K562 (cell line): ENCODE results near the gene TRIP11. TPM values are rescaled to one million over a fixed set of nuclear protein-coding genes. Genes with fewer than 3 reads are reported as not detected.

Source experiments
- ATAC-seq: fragments of 200-7000 bp; cut with Tn5 transposase; 3 replicates; pipeline ENCODE4 v1.9.1; 2020; ENCODE audit warnings: moderate library complexity
- BruUV-seq: library from RNA; stranded (reverse); fragments of 400-500 nt; replicated peaks from 2 replicates; lab custom pipeline; 2021; lab: Mats Ljungman, UMichigan
- CTCF ChIA-PET: fragments of 300-600 bp; formaldehyde crosslinking; extraction: SDS; loops from one replicate; lab custom pipeline; 2021; ENCODE audit warnings: low intra/inter-chr PET ratio; lab: Yijun Ruan, JAX
- POLR2A ChIA-PET: fragments of 300-600, 350-650 bp; sonication (Branson Sonifier 250); formaldehyde crosslinking; extraction: SDS; loops from one replicate; lab custom pipeline; 2021; ENCODE audit warnings: antibody characterized with exemption, inconsistent platforms; lab: Yijun Ruan, JAX
- DNase-seq, 4 experiments: peaks; one replicate each; pipeline versions ENCODE4 v3.0.0 to v3.0.0-alpha.2; 2011 to 2018; ENCODE audit warnings: low spot score in 3 of 4, mixed read lengths in 3 of 4; ENCODE audit errors: extremely low read depth in 1 of 4
- FAIRE-seq: peaks from 2 replicates; lab custom pipeline; 2011; peaks lifted over from hg19 to GRCh38; lab: Jason Lieb, UNC
- H2AFZ ChIP-seq: 2 replicates; pipeline ENCODE4 v1.6.0; 2011; ENCODE audit warnings: low read depth, low read length, control low read depth, inconsistent platforms
- H3K27ac ChIP-seq: fragments of 200-600 bp; 3 replicates; pipeline ENCODE4 v1.8.0; 2011; ENCODE audit warnings: low read depth, mild to moderate bottlenecking, control low read depth, inconsistent platforms, low read length, moderate library complexity, mixed read lengths; ENCODE audit errors: extremely low read depth
- H3K27me3 ChIP-seq, 2 experiments: fragments of 300-600 bp in 1 of 2; 2 replicates in 1 of 2; 3 replicates in 1 of 2; pipeline versions ENCODE4 v1.6.0 to v1.8.0; 2011; ENCODE audit warnings: inconsistent platforms in 2 of 2, low read length in 2 of 2, mild to moderate bottlenecking in 1 of 2, mixed read lengths in 1 of 2, moderate library complexity in 1 of 2; ENCODE audit not compliant: control insufficient read depth in 2 of 2, insufficient read depth in 2 of 2
- H3K36me3 ChIP-seq: fragments of 300-600 bp; 3 replicates; pipeline ENCODE4 v1.8.0; 2011; ENCODE audit warnings: mild to moderate bottlenecking, low read length, inconsistent platforms; ENCODE audit not compliant: control insufficient read depth, insufficient read depth
- H3K4me1 ChIP-seq, 2 experiments: fragments of 200-600 bp in 1 of 2; replicated peaks in 1 of 2; 2 replicates in 1 of 2; 3 replicates in 1 of 2; pipeline versions ENCODE4 v1.5.1 to v1.8.0; 2011; ENCODE audit warnings: inconsistent platforms in 2 of 2, low read length in 2 of 2, mild to moderate bottlenecking in 1 of 2, mixed read lengths in 1 of 2, moderate library complexity in 1 of 2; ENCODE audit not compliant: control insufficient read depth in 2 of 2, insufficient read depth in 2 of 2
- H3K4me2 ChIP-seq: 2 replicates; pipeline ENCODE4 v1.6.1; 2011; ENCODE audit warnings: low read length, control low read depth, inconsistent platforms, mixed read lengths; ENCODE audit not compliant: insufficient read depth
- H3K4me3 ChIP-seq: fragments of 200-600 bp; sonication (generic), shearing (Covaris generic); 2 replicates; pipeline ENCODE4 v1.5.1; 2016; ENCODE audit warnings: control low read depth, inconsistent platforms
- H3K79me2 ChIP-seq: fragments of 200-600 bp; 3 replicates; pipeline ENCODE4 v1.8.0; 2011; ENCODE audit warnings: low read length, inconsistent platforms; ENCODE audit not compliant: control insufficient read depth, insufficient read depth
- H3K9ac ChIP-seq, 2 experiments: 2 replicates each; pipeline versions ENCODE4 v1.6.0 to v1.6.1; 2011; ENCODE audit warnings: low read depth in 2 of 2, low read length in 2 of 2, control low read depth in 1 of 2, inconsistent platforms in 1 of 2, mild to moderate bottlenecking in 1 of 2, mixed read lengths in 1 of 2; ENCODE audit not compliant: insufficient read depth in 1 of 2
- H3K9me1 ChIP-seq: one replicate; pipeline ENCODE4 v1.6.0; 2011; ENCODE audit warnings: inconsistent platforms, mild to moderate bottlenecking, low read length, moderate library complexity; ENCODE audit not compliant: control insufficient read depth, insufficient read depth
- H3K9me3 ChIP-seq: replicated peaks from 2 replicates; pipeline ENCODE4 v1.5.1; 2011; ENCODE audit warnings: low read depth, low read length, inconsistent platforms; ENCODE audit not compliant: control insufficient read depth, insufficient read depth
- H4K20me1 ChIP-seq: replicated peaks from 2 replicates; pipeline ENCODE4 v1.6.1; 2011; ENCODE audit warnings: low read length, inconsistent platforms, mixed read lengths; ENCODE audit not compliant: control insufficient read depth, insufficient read depth
- ARID1B ChIP-seq: fragments of 450-650 bp; IDR thresholded peaks from 2 replicates; pipeline ENCODE4 v1.6.1; 2016; ENCODE audit warnings: antibody characterized with exemption, mild to moderate bottlenecking, inconsistent platforms
- ATF3 ChIP-seq, 2 experiments: fragments of 450-650 bp in 1 of 2; sonication (generic) in 1 of 2; formaldehyde crosslinking in 1 of 2; IDR thresholded peaks in 1 of 2; conservative IDR thresholded peaks in 1 of 2; 2 replicates each; pipeline versions ENCODE4 v1.6.1 to v1.8.1; 2016 to 2023; ENCODE audit warnings: mild to moderate bottlenecking in 2 of 2, moderate library complexity in 2 of 2, inconsistent platforms in 1 of 2, missing genetic modification reagents in 1 of 2
- CBFA2T2 ChIP-seq: fragments of 450-650 bp; conservative IDR thresholded peaks from 2 replicates; pipeline ENCODE4 v1.6.1; 2017; ENCODE audit warnings: mild to moderate bottlenecking
- CBFA2T3 ChIP-seq: fragments of 450-650 bp; IDR thresholded peaks from 2 replicates; pipeline ENCODE4 v1.6.1; 2017
- FOSL1 ChIP-seq: fragments of 200-800 bp; sonication (Bioruptor generic); conservative IDR thresholded peaks from 2 replicates; pipeline ENCODE4 v1.6.1; 2016; ENCODE audit warnings: missing genetic modification characterization, missing compliant biosample characterization
- JUND ChIP-seq, 2 experiments: IDR thresholded peaks; 2 replicates in 1 of 2; 3 replicates in 1 of 2; pipeline ENCODE4 v1.6.1; 2011; ENCODE audit warnings: borderline replicate concordance in 2 of 2, low read depth in 2 of 2, low read length in 2 of 2, improper control_type of control experiment in 1 of 2, missing biosample characterization in 1 of 2, missing genetic modification characterization in 1 of 2, missing genetic modification reagents in 1 of 2
- MAZ ChIP-seq, 2 experiments: fragments of 450-650 bp in 1 of 2; sonication (generic) in 1 of 2; formaldehyde crosslinking; IDR thresholded peaks in 1 of 2; conservative IDR thresholded peaks in 1 of 2; 2 replicates each; pipeline versions ENCODE4 v1.4.0 to v1.5.0; 2020; ENCODE audit warnings: mild to moderate bottlenecking in 1 of 2, missing genetic modification reagents in 1 of 2
- MEIS2 ChIP-seq: fragments of 450-650 bp; IDR thresholded peaks from 2 replicates; pipeline ENCODE4 v1.6.1; 2014; ENCODE audit warnings: mild to moderate bottlenecking; ENCODE audit not compliant: partially characterized antibody
- NFIC ChIP-seq: fragments of 450-650 bp; IDR thresholded peaks from 2 replicates; pipeline ENCODE4 v1.6.1; 2017; ENCODE audit warnings: mild to moderate bottlenecking, inconsistent platforms
- PTRF ChIP-seq: fragments of 450-650 bp; IDR thresholded peaks from 2 replicates; pipeline ENCODE4 v1.6.1; 2016; ENCODE audit warnings: mild to moderate bottlenecking, missing genetic modification characterization, missing compliant biosample characterization
- SMARCA4 ChIP-seq: fragments of 450-650 bp; IDR thresholded peaks from 2 replicates; pipeline ENCODE4 v1.6.1; 2016
- ZBTB7A ChIP-seq: IDR thresholded peaks from 2 replicates; pipeline ENCODE4 v1.6.1; 2011; ENCODE audit warnings: low read depth, mild to moderate bottlenecking, low read length, moderate library complexity, borderline replicate concordance; ENCODE audit not compliant: control insufficient read depth
- ZFP91 ChIP-seq: sonication (generic); formaldehyde crosslinking; IDR thresholded peaks from 2 replicates; pipeline ENCODE4 v1.8.0; 2022; ENCODE audit warnings: mild to moderate bottlenecking, missing genetic modification reagents
- ZNF384 ChIP-seq: IDR thresholded peaks from 2 replicates; pipeline ENCODE4 v1.6.1; 2012; ENCODE audit warnings: low read depth, low read length, improper control_type of control experiment
- in situ Hi-C: fragments of 300-500 bp; cut with MboI; formaldehyde crosslinking; loops from 4 replicates; pipeline ENCODE4 v1.15.0; 2018; ENCODE audit warnings: inconsistent platforms, mixed read lengths
- intact Hi-C: fragments of 100-400 bp; cut with micrococcal nuclease; formaldehyde crosslinking; loops from 2 replicates; pipeline ENCODE4 v1.14.2; 2022
- polyA plus RNA-seq, 8 experiments: library from polyadenylated mRNA; depleted of rRNA in 4 of 8; stranded (reverse) in 5 of 8; unstranded in 3 of 8; fragments of >200 nt; fragmentation: Nextera tagmentation in 2 of 8; fragmentation: Illumina TruSeq in 1 of 8; extraction: Ambion mirVana in 2 of 8; extraction: Trizol in 1 of 8; gene quantifications; 2 replicates each; pipeline versions ENCODE4 v1.2.1 to v1.2.3, GENCODE V29; 2011 to 2014; ENCODE audit warnings: inconsistent platforms in 1 of 8, missing spikeins in 1 of 8
- total RNA-seq, 7 experiments: library from RNA; depleted of rRNA in 6 of 7; stranded (reverse); fragments of >200 nt in 6 of 7; fragmentation: Illumina TruSeq in 2 of 7; extraction: Trizol in 2 of 7; gene quantifications; 2 replicates each; pipeline versions ENCODE4 v1.2.1 to v1.2.3, GENCODE V29; 2011 to 2021; ENCODE audit warnings: low replicate concordance in 1 of 7

The TRIP11 gene
- total and polyA plus RNA-seq, 9 of the 15 experiments (the other 6 are each of a cell fraction or from before 2014, with no cell fraction given), result 4.0 to 20.0 (median 10.9) TPM

GRCh38 chr14:91980157-91980556 lies 59.7 kb downstream of the TRIP11 start:
- intact Hi-C loops, result no loop called here
- no peaks in the 10 kb centered on the region for H4K20me1 ChIP-seq
- DNase-seq (peak in 3 of 4 experiments; percentile 10 to 11 (median 11)), FAIRE-seq (no peak), ATAC-seq (no peak)
- CTCF ChIA-PET, result no interaction called here
- no peak overlapping the region for H2AFZ ChIP-seq
- H3K36me3 ChIP-seq, result peaks cover 20% of the 10 kb centered on the region
- no TSS peak for BruUV-seq
- no peak overlapping the region for H3K27ac ChIP-seq
- in situ Hi-C loops, result no loop called here
- H3K27me3 ChIP-seq, result no peaks in the 10 kb centered on the region
- H3K4me1 ChIP-seq, result no peaks in the 10 kb centered on the region
- POLR2A ChIA-PET, result no interaction called here
- no peak overlapping the region for H3K9ac ChIP-seq
- H3K9me1 ChIP-seq, result no peaks in the 10 kb centered on the region
- no peaks in the 10 kb centered on the region for H3K79me2 ChIP-seq
- H3K9me3 ChIP-seq, result no peaks in the 10 kb centered on the region
- H3K4me3 ChIP-seq, result no peak overlapping the region
- H3K4me2 ChIP-seq, result no peak overlapping the region
- no peak for TF ChIP-seq NFIC
- peak; percentile 95 for TF ChIP-seq FOSL1
- peak; percentile 61; the same call in 1 of the 2 replicates for TF ChIP-seq ATF3 (IDR thresholded peaks at IDR 0.05)
- TF ChIP-seq ATF3 (CRISPR knock-in tag; conservative IDR thresholded peaks at IDR 0.05), result no peak
- no peak for TF ChIP-seq PTRF
- peak; percentile 57 for TF ChIP-seq ARID1B
- TF ChIP-seq JUND (IDR thresholded peaks at IDR 0.05; ENCODE audit: borderline replicate concordance, low read depth, low read length), result peak; percentile 14; the same call in 1 of the 2 replicates
- TF ChIP-seq JUND (tag; IDR thresholded peaks at IDR 0.05; ENCODE audit: borderline replicate concordance, low read depth, low read length), result no peak
- TF ChIP-seq ZFP91 (CRISPR knock-in tag), result no peak
- peak; percentile 33; the same call in 1 of the 2 replicates for TF ChIP-seq CBFA2T3
- TF ChIP-seq ZNF384, result 0 out of 2 replicates have a peak, but pooled peaks have one; percentile 24
- 0 out of 2 replicates have a peak, but pooled peaks have one; percentile 22 for TF ChIP-seq SMARCA4
- no peak for TF ChIP-seq MAZ (CRISPR knock-in tag; conservative IDR thresholded peaks at IDR 0.05 in 1 of 2, IDR thresholded peaks at IDR 0.05 in 1 of 2)
- TF ChIP-seq CBFA2T2, result 0 out of 2 replicates have a peak, but pooled peaks have one; percentile 22
- TF ChIP-seq ZBTB7A, result no peak
- TF ChIP-seq MEIS2, result peak; percentile 32
